Measurements from ENCODE around the gene PARP8.

GRCh38 chr5:50730841-50731240 is 64.4 kb downstream of the PARP8 start:
- TF ChIP-seq CTCF (conservative IDR thresholded peaks at IDR 0.05) (no peak), ZFX (IDR thresholded peaks at IDR 0.05) (no peak)

All from C4-2B (cell line).